Posterior cingulate gyrus (tissue), 11 donors: ENCODE results near the gene CAMTA1.

Experiments
- DNase-seq, 10 donors: peaks; one replicate each; pipeline versions ENCODE4 v3.0.0 to v3.0.0-alpha.2; 2020 to 2021; ENCODE audit warnings: mixed read lengths in 3 of 10
- intact Hi-C: fragments of 100-400 bp; cut with DNase I; formaldehyde crosslinking; loops from one replicate; pipeline ENCODE4 v1.15.1; 2023

The CAMTA1 gene

GRCh38 chr1:7562729-7563605 is 777.7 kb downstream of the CAMTA1 start:
- intact Hi-C loops, result no loop called here
- peak in 3 of 10 donors; percentile 37 to 59 (median 54) for DNase-seq

GRCh38 chr1:7564137-7564536 is 778.9 kb downstream of the CAMTA1 start:
- intact Hi-C loops, result no loop called here
- peak in 3 of 10 donors; percentile 40 to 65 (median 59) for DNase-seq

- intact Hi-C loops, result no loop called here
- peak in 3 of 10 donors; percentile 52 to 79 (median 57) for DNase-seq
These were observed 780.0 kb downstream of the CAMTA1 start for GRCh38 chr1:7565099-7565750.

- DNase-seq, result peak in 3 of 10 donors; percentile 18 to 55 (median 52)
- intact Hi-C loops, result no loop called here
These were observed 781.4 kb downstream of the CAMTA1 start for GRCh38 chr1:7566417-7567375.

GRCh38 chr1:7567376-7567775 is 782.1 kb downstream of the CAMTA1 start:
- peak in 2 of 10 donors; percentile 42 to 58 for DNase-seq
- intact Hi-C loops, result no loop called here

GRCh38 chr1:7568053-7568452 is 782.8 kb downstream of the CAMTA1 start:
- no peak for DNase-seq
- intact Hi-C loops, result no loop called here

- intact Hi-C loops, result no loop called here
- DNase-seq, result no peak
These were observed 783.8 kb downstream of the CAMTA1 start for GRCh38 chr1:7568901-7569524.

GRCh38 chr1:7570311-7570710 is 785.1 kb downstream of the CAMTA1 start:
- intact Hi-C loops, result no loop called here
- DNase-seq, result peak in 2 of 10 donors; percentile 25 to 38

- peak in 3 of 10 donors; percentile 21 to 75 (median 46) for DNase-seq
- intact Hi-C loops, result no loop called here
These were observed 787.4 kb downstream of the CAMTA1 start for GRCh38 chr1:7572654-7573152.

GRCh38 chr1:7573481-7573880 is 788.2 kb downstream of the CAMTA1 start:
- intact Hi-C loops, result no loop called here
- DNase-seq, result peak in 3 of 10 donors; percentile 27 to 72 (median 48)

GRCh38 chr1:7574121-7575040 is 789.1 kb downstream of the CAMTA1 start:
- intact Hi-C loops, result no loop called here
- DNase-seq, result peak in 3 of 10 donors; percentile 63 to 80 (median 77)

- intact Hi-C loops, result no loop called here
These were observed 789.8 kb downstream of the CAMTA1 start for GRCh38 chr1:7575041-7575400.

GRCh38 chr1:7576946-7577657 is 791.8 kb downstream of the CAMTA1 start:
- DNase-seq, result peak in 3 of 10 donors; percentile 36 to 57 (median 57)
- intact Hi-C loops, result no loop called here

More at GRCh38 chr1:7575041-7575400, 789.8 kb downstream of the CAMTA1 start:
- DNase-seq, result peak in 1 of 10 donors; percentile 8

- intact Hi-C loops, result no loop called here
- peak in 4 of 10 donors; percentile 9 to 64 (median 52) for DNase-seq
These were observed 793.0 kb downstream of the CAMTA1 start for GRCh38 chr1:7578206-7578605.

GRCh38 chr1:7579016-7579415 is 793.8 kb downstream of the CAMTA1 start:
- peak in 5 of 10 donors; percentile 2 to 60 (median 47) for DNase-seq
- intact Hi-C loops, result no loop called here

- intact Hi-C loops, result no loop called here
- DNase-seq, result peak in 5 of 10 donors; percentile 3 to 73 (median 59)
These were observed 794.9 kb downstream of the CAMTA1 start for GRCh38 chr1:7579831-7580804.
